CD4-positive, alpha-beta T cell treated with Interleukin-4 for 1 hour (primary cell): ENCODE results near the gene CHMP4B.
"Not testable (repeated sequence)": the region's sequence is repeated elsewhere in the genome, so short reads cannot be mapped to it uniquely, and the experiment has no call there.

Experiments used
- DNase-seq, 2 donors: peaks; one replicate each; pipeline ENCODE4 v3.0.0-alpha.2; 2020 to 2022

CHMP4B gene

DNA sequence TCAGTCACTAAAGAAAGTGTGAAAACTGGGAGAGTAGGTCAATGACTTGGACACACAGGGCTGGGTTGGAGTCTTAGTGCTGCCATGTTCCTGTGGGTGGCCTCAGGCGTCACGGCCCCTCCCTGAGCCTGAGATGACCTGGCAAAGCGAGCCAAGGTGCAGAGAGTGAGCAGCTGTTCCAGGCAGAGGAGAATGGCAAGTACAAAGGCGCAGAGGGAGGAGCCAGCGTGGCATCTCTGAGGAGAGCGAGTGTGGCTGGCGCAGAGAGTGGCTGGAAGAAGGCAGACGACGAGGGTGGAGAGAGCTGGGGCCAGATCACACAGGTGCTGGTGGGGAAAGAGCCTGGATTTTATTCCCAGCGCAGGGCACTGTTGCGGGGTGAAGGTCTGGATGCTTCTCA lies 20.6 kb upstream of the CHMP4B start:
- DNase-seq = no peak

DNA sequence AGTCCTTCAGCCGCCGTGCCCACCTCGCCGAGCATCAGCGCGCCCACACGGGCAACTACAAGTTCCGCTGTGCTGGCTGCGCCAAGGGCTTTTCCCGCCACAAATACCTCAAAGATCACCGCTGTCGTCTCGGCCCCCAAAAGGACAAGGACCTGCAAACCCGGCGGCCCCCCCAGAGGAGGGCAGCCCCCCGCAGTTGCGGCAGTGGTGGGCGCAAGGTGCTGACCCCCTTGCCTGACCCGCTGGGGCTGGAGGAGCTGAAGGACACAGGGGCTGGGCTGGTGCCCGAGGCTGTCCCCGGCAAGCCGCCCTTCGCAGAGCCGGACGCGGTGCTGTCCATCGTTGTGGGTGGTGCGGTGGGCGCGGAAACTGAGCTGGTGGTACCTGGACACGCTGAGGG lies 20.1 kb upstream of the CHMP4B start:
- no peak for DNase-seq

DNA sequence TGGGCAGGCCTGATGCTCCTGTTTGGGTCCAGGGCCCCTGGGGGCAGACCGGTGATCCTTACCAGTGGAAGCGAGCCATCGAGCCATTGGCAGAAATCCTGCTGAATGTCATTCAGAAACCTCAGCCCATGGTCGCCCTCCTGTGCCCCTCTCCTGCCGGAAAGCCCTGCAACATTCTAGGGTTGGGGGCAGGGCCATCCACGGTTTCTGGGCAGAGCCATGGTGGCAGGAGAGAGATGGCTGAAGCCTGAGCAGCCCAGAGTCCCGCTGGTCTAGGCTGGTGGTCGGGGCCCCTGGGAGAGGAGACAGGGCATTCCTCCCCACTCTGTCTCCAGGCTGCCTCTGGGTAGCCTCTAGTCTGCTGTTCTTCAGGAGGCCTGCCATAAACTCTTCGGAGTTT lies 19.6 kb upstream of the CHMP4B start:
- DNase-seq = no peak

DNA sequence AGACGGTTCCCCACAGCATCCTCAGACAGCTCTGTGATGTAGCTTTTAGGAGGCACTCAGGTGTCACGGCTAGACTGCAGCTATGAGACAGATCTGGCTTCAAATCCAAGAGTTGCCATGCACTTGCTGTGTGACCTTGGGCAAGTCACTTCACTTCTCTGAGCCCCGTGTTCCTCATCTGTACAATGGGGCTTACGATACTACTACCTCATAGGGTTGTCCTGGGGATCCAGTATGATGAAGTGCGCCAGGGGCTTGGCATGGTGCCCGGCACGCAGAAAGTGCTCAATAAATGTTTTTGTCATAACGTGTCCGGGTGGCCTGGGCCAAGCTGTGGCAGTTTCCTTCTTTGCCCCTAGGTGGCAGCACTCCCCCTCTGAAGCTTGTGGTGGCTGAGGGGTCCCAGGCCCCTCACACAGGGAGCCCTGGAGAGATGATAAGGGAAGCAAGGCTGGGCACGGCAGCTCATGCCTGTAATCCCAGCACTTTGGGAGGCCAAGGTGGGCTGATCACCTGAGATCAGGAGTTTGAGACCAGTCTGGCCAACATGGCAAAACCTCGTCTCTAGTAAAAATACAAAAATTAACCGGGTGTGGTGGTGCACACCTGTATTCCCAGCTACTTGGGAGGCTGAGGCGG lies 19.1 kb upstream of the CHMP4B start:
- DNase-seq = peak; percentile 48 to 50

DNA sequence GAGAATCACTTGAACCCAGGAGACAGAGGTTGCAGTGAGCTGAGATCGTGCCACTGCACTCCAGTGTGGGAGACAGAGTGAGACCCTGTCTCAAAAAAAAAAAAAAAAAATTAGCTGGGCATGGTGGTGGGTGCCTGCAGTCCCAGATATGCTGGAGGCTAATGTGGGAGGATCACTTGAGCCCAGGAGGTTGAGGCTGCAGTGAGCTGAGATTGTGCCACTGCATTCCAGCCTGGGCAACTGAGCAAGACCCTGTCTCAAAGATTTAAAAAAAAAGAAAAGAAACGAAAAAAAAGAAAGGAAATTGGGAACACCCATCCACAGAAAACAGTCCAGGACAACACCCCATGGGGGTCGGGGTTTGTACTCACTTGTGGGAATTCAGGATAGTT lies 18.6 kb upstream of the CHMP4B start:
- DNase-seq = not testable (repeated sequence)

DNA sequence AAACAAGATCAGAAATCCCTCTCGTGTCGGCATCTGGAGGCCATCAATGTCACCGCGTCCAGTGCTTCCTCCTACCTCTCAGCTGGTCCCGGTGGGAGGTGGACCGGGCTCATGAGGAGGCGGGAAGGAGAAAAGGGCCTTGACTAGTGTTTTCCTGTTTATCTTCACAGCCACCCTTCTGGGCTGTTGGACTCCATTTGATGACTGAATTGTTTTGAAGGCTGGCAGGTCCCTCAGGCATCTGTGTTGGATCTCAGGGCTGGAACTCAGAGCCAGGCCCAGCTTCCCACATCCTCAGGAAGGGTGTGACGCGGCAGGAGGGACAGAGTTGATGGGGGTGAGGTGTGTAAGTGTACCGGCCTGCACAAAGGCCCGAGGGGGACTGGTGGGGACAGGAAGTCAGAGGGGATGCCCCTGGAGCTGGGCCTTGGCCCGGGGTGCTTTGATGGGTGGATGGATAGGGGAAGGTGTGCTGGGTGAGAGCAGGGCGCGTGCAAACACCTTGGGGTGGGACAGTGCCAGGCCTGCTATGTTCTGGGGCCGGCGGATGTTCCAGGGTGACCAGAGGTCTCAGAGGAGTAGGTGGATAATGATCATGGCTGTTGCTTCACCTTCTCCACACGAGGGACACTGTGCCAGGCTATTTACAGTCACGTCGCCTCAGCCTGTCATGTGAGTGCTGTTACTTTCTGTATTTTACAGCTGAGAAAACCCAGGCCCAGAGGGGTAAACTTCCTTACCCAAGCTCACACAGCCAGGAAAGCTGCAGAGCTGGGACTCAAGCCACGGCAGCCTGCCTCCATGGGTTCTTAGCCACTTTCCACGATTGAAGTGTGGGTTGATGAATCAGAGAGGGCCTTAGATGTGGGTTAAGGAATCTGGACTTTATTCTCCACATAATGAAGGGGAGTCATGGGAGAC lies 17.9 kb upstream of the CHMP4B start:
- no peak for DNase-seq

DNA sequence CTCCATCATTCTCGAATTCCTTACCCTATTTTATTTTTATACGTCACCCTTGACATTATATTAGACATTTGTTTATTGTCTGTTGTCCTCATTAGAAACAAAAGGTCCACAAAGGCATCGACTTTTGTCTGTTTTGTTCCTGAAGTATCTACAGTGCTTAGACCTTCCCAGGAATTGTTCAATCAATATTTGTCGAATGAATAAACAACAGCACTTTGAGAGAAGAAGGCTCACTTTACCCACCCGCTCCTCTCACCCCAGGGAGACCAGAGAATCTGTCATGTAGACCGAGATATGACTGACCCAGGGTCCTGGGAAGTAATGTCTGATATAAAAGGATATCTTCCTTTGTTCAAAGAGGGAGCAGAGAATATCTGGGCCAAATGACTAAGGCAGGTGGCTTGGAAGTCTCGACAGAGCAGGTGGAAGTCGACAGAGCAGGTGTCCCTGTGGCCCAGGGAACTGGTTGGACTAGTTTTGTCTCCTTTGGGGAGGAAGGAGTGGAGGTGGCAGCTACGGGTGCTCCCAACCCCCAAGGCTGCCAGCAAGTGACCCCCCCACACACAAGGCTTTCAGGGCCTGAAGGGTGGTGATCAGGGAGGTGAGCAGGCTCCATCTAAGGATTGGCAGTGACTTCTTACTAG lies 14.8 kb upstream of the CHMP4B start:
- no peak for DNase-seq

DNA sequence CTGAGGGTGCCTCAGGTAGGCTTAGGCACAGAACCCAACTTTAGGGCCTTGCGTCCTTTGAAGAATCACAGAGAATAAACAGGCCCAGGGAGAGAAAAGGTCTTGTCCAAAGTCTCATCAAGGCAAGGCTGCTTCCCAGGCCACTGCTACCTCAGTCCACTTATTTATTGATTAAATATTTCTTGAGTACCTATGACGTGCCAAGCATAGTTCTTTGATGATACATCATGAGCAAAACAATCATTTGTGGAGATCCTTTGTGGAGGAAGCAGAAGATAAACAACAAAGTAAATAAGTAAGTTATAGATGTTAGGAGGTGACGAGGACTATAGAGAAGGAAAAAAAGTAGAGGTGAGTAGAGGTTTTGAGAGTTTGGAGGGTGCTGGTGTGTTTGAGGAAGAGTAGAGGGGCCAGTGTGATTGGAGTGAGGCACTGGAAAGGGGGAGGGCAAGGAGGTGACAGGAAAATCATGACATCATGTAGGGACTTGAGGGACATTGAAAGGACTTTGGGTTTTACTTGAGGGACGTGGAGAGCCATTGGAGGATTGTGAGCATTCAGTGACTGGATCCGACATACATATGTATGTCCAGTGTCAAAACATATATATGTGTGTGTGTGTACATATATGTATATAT lies 14.1 kb upstream of the CHMP4B start:
- DNase-seq = no peak

DNA sequence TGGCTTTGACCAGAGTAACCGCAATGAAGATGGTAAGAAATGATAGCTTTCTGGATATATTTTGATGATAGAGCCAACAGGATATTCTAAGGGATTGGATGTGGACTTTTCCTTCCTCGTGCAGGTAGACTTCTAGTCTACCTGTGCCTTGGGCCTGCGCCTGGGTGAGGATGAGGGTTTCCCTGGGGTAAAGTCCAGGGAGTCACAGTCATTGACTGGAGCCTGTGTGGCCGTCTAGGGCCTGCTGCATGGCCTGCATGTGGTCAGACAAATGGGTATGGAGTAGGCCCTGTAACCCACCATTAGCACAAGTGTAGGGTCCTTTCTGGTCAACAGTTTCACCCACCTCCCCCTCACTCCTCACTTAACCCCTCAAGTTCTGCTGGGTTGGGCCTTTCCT lies 12.7 kb upstream of the CHMP4B start:
- DNase-seq = no peak

DNA sequence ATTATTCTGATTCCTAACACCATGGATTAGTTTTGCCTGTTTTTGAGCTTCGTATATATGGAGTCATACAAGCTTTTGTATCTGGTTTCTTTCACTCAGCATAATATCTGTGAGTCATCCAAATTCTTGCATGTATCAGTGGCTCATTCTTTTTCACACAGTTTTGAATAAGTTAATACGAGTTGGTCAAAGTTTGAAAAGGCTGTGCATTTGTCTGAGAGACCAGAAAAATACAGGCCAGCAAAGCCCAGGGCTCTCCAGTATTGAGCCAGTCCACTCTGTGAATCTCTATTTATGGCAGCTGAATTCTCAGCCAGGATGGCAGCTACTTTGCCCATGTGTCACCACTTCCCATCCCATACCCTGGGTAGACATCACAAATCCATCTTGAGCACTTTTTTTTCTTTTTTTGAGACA lies 7.2 kb upstream of the CHMP4B start:
- no peak for DNase-seq

DNA sequence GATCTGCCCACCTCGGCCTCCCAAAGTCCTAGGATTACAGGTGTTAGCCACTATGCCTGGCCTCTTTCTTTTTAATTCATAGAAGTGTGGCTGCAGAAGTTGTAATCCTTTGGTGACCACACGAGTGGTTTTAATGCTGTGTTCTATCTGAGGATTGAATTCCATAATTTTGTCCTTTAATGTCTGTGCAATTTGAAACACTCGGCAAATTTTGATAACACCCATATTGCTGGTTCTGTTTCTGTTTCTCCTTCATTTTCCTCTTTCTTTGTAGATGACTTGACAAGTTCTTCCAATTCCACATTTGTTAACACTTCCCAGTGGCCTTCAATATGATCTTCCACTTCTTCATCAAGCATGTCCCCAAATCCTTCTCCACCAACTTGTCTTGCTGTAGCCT lies 2.8 kb upstream of the CHMP4B start:
- no peak for DNase-seq

DNA sequence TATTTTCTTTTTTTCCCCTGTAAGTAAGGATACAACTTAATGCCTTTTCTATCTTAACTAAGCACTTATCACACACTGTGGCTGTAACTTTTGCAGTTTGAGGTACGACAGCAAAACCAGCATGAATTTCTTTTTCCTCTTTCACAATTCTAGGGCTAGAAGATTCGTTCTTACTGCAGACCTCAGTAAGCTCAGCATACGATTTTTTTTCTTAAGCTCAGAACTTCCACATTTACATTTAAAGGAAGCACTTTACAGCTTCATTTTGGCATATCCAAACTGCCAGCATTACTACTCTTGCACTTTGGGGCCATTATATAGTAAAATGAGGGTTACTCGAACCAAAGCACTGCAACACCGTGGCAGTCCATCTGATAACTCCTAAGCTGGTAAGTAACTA lies 889 bp upstream of the CHMP4B start:
- no peak for DNase-seq

DNA sequence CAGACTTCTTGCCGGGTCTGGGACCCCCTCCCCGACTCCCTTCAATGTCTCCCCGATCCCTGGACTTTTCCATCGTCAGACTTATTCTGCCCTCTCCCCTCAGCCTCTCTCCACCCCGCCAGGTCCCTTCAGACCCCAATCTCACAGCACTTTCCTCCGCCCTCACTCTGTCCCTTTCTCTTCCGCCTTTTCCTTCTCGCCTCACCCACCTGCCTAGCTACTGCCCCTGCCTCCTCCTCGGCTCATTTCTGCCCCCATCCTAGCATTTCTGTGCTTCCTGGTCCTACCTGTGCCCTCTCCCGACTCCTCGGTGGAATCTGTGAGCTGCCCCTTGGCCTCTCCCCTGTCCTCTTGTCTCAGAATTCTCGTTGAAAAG lies 616 bp downstream of the CHMP4B start:
- DNase-seq = peak in 1 of 2 donors; percentile 26

DNA sequence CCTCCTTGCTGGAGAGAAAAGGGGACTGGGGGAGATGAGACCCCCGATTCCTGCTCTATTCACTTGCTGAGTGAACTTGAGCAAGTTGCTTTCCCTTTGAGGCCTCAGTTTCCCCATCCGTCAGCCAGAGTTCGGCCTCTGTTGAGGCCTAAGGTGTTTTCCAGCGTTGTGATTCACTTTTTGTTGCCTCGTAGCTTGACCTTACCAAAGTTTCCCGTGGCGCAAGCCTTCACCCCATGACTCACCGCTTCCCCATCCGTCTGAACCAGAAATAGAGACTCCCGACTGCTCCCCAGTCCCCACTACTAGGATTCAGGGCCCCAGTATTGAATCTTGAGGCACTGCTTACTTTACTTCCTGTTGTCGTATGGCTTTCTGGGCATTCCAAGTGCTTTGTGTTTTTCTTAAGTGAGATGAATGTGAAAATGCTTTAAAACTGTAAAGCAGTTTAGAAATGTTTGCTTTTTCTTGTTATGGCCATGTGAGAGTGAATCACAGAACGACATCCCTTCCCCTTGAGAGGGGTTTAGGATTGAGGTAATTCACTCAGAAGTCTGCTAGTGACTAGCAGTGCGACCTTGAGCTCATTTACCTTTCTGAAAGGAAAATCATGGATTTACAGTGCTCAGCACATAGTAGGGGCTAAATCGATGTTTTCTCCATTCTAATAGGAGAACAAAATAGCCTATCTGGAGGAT lies 1.2 kb downstream of the CHMP4B start:
- peak; percentile 41 to 82 for DNase-seq

DNA sequence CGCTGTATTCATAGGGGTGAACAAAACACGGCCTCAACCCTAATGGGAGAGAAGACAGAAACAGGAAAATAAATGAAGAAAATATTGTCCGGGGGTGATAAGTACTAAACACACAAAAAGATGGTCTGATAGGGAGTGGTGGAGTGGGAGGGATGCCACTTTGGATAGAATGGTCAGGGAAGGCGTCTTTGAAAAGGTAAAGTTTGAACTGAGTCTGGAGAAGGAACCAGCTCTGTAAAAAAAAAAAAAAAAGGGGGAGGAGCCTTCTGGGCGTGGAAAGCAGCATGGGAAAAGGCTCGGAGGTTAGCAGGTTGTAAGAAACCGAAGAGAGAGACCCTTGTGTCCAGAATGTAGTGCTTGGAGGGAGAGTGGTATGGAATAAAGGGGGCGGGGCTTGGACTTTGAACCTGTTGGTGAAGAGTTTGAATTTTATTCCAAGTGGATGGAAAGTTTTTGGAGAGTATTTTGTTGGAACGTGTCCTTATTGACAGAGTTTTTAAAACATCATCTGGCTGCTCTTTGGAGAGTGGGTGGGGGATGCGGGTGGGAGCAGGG lies 1.8 kb downstream of the CHMP4B start:
- no peak for DNase-seq

DNA sequence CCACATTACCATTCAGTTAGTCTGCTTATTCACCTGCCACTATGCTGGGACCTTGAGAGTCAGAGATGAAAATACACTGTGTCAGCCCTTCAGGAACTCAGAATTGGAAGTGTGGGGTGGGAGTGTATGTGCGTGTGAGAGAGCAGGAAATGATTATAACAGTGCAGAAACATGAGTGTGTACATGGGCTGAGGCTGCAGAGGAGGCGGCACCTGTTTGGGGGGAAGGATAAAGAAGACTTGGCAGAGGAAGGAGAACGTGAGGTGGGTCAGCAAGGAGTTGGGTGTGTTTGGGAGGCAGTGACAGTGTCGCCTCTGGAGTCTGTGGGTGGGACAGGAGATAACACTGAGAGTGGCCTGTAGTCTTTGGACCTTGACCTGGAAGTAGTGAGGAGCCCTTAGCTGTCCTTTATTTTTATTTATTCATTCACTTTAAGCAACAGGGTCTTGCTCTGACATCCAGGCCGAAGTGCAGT lies 3.1 kb downstream of the CHMP4B start:
- DNase-seq = no peak

DNA sequence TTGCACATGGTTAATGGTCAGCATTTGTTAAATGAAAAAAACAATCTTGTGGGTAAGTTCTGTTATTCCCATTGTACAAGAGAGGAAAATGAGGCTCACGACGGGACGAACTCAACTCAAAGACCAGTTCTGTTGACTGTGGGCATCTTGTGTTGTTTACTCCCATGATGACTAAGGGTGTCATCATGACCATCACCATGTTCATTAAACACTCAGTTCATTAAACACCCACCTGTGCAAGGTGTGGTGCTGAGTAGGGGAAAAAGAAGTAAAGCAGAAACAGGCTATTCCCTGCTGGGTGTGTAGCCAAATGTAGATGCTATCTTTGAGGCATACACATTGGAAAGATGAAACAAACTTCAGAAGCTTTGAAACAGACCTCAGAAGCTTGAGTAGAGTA lies 4.5 kb downstream of the CHMP4B start:
- no peak for DNase-seq

DNA sequence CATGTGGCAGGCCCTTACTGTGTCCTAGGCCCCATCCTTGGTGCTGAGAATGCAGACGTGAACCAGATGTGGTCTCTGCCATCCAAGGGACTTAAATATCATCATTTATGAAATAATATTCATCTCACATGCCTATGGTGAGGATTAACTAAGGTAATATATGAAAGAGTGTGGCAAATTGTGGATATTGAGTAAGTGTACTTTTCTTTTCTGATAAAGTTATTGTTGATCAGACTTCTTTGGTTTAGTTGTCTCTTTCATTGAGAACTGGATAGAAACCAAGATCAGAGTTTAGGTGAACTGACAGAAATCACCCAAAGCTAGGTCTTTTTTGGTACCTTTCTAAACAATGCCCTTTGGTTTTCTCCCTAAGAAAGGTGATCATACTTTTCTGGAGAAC lies 5.0 kb downstream of the CHMP4B start:
- no peak for DNase-seq

DNA sequence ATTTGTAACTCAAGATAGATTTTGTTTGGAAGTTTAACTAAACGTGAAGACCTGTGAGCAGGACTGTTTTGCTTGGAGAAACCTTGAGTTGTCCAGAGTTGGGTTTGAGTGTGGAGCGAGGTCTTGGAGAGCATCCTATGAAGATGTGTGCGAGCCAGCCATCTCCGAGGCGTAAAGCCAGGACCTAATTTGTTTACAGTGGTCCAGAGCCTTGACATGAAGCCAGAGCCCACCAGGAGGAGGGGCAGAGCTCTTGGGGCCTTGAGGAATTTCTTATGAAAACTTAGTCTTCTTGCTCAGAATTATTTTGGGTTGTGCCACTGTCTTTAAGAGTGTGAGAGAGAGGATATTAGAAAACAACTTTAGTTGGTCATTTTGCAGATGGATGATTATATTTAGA lies 6.3 kb downstream of the CHMP4B start:
- no peak for DNase-seq

DNA sequence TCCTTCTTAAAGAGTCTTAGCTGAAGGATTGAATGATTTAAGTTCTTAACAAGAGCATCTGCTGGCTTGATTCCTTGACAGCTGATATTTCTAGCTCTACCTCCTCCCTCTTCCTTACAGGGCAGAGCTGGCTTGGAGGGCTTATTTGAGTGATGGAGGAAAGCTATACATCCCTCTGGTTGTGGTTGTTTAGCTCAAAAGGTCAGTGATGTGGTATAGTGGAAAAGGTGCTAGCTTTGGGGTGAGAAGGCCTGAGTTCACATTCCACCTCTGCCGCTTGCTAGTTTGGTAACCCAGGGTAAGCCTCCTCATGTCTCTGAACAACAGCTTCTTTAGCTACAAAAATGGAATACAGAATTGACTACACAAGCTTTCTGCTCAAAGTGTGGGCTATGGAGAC lies 8.3 kb downstream of the CHMP4B start:
- no peak for DNase-seq

DNA sequence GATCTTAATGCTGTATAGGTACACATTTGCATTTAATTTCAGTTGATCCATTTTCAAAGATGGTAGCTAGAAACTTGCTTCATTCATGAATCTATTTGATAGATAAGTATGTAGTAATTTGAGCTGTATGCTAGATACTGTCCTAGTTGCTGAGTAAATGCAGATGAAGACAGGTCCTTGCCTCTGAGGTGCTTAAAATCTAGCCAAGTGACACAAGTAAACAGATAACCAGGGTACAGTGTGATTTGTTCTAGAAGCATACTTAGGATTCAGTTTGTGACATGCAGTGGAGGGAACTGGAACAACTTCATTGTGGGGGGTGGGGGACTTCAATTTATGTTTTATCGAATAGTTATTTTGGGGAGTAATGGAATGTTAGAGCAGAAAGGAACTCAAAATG lies 9.2 kb downstream of the CHMP4B start:
- DNase-seq = no peak

DNA sequence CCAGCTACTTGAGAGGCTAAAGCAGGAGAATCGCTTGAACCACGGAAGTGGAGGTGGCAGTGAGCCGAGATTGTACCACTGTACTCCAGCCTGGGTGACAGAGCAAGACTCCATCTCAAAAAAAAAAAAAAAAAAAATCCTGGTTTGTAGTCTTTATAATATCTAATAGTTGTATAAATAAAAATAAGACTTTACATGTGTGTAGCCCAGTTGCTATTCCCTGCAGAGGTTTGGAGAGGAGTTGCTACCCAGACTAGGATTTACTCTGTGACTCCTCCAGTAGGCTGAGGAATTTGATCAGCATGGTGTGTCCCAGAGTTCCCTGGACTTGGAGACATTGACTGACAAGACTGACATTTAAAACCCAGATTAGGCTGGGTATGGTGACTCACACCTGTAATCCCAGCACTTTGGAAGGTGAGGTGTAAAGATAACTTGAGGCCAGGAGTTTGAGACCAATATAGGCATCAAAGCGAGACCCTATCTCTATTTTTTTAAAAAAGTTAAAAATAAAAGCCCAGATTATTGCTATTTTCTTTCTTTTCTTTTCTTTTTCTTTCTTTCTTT lies 10.2 kb downstream of the CHMP4B start:
- DNase-seq = no peak
